PC-9 (cell line): ENCODE results near the gene ST7.

Source experiments
- CTCF ChIP-seq: fragments of 200-600 bp; sonication (generic); conservative IDR thresholded peaks from 2 replicates; pipeline ENCODE4 v1.6.1; 2017; ENCODE audit warnings: mixed run types, antibody characterized with exemption, mild to moderate bottlenecking, moderate library complexity
- EZH2 ChIP-seq: fragments of 200-600 bp; sonication (generic); IDR thresholded peaks from 2 replicates; pipeline ENCODE4 v1.8.0; 2017; ENCODE audit warnings: antibody characterized with exemption, low read depth

- TF ChIP-seq CTCF (no peak), EZH2 (no peak)
These were observed 90.0 kb downstream of the ST7 start for GRCh38 chr7:117043108-117043825.
